ENCODE data around the gene RNF213.

RNF213 gene

GRCh38 chr17:80317706-80317980, 57.0 kb downstream of the RNF213 start:
- no peaks in the 10 kb centered on the region for H4K20me1 ChIP-seq (ENCODE audit: insufficient read depth, low read length)
- no peak overlapping the region for H3K9ac ChIP-seq (ENCODE audit: low read length)
- H3K4me1 ChIP-seq (ENCODE audit: insufficient read depth, low read length, severe bottlenecking), result no peaks in the 10 kb centered on the region
- peaks cover 21% of the 10 kb centered on the region for H3K36me3 ChIP-seq (ENCODE audit: insufficient read depth, low read length)
- TF ChIP-seq CTCF (IDR thresholded peaks at IDR 0.05; ENCODE audit: low read length), result no peak
- TF ChIP-seq EZH2 (IDR thresholded peaks at IDR 0.05; ENCODE audit: borderline replicate concordance, low read length), result no peak
- no peaks in the 10 kb centered on the region for H3K79me2 ChIP-seq (ENCODE audit: insufficient read depth, low read length)
- H3F3A ChIP-seq (ENCODE audit: insufficient read depth, low read length), result no peaks in the 10 kb centered on the region
- H2AFZ ChIP-seq (ENCODE audit: low read length), result no peak overlapping the region
- H3K27me3 ChIP-seq (ENCODE audit: insufficient read depth, low read length), result no peaks in the 10 kb centered on the region
- H3K4me2 ChIP-seq (ENCODE audit: low read length), result no peak overlapping the region
- H3K27ac ChIP-seq (ENCODE audit: low read depth, low read length, poor library complexity, severe bottlenecking), result no peak overlapping the region
- no peaks in the 10 kb centered on the region; the same call in 1 of the 2 replicates for H3K9me3 ChIP-seq (ENCODE audit: low read length)
- no peaks in the 10 kb centered on the region for H3K9me2 ChIP-seq (ENCODE audit: low read depth, low read length)
- H3K4me3 ChIP-seq (ENCODE audit: low read depth, low read length, poor library complexity, severe bottlenecking), result no peak overlapping the region

- no peaks in the 10 kb centered on the region for H3K9me2 ChIP-seq (ENCODE audit: low read depth, low read length)
- no peaks in the 10 kb centered on the region for H3K4me1 ChIP-seq (ENCODE audit: insufficient read depth, low read length, severe bottlenecking)
- H3F3A ChIP-seq (ENCODE audit: insufficient read depth, low read length), result no peaks in the 10 kb centered on the region
- H4K20me1 ChIP-seq (ENCODE audit: insufficient read depth, low read length), result no peaks in the 10 kb centered on the region
- TF ChIP-seq EZH2 (IDR thresholded peaks at IDR 0.05; ENCODE audit: borderline replicate concordance, low read length) (no peak), CTCF (IDR thresholded peaks at IDR 0.05; ENCODE audit: low read length) (no peak)
- H3K9ac ChIP-seq (ENCODE audit: low read length), result no peak overlapping the region
- H3K9me3 ChIP-seq (ENCODE audit: low read length), result peaks cover 4% of the 10 kb centered on the region
- peaks cover 20% of the 10 kb centered on the region for H3K36me3 ChIP-seq (ENCODE audit: insufficient read depth, low read length)
- no peak overlapping the region for H3K4me2 ChIP-seq (ENCODE audit: low read length)
- no peak overlapping the region for H3K27ac ChIP-seq (ENCODE audit: low read depth, low read length, poor library complexity, severe bottlenecking)
- H3K27me3 ChIP-seq (ENCODE audit: insufficient read depth, low read length), result no peaks in the 10 kb centered on the region
- H2AFZ ChIP-seq (ENCODE audit: low read length), result no peak overlapping the region
- H3K4me3 ChIP-seq (ENCODE audit: low read depth, low read length, poor library complexity, severe bottlenecking), result no peak overlapping the region
- H3K79me2 ChIP-seq (ENCODE audit: insufficient read depth, low read length), result no peaks in the 10 kb centered on the region
Observed at GRCh38 chr17:80318166-80318565, 57.5 kb downstream of the RNF213 start.

GRCh38 chr17:80319262-80319998, 58.8 kb downstream of the RNF213 start:
- Histone ChIP-seq H3K36me3 (ENCODE audit: insufficient read depth, low read length) (peaks cover 19% of the 10 kb centered on the region), H3K9me2 (ENCODE audit: low read depth, low read length) (no peaks in the 10 kb centered on the region), H3K27me3 (ENCODE audit: insufficient read depth, low read length) (no peaks in the 10 kb centered on the region), H3K79me2 (ENCODE audit: insufficient read depth, low read length) (no peaks in the 10 kb centered on the region), H2AFZ (ENCODE audit: low read length) (no peak overlapping the region), H4K20me1 (ENCODE audit: insufficient read depth, low read length) (no peaks in the 10 kb centered on the region), H3K4me3 (ENCODE audit: low read depth, low read length, poor library complexity, severe bottlenecking) (no peak overlapping the region), H3K9me3 (ENCODE audit: low read length) (peaks cover 6% of the 10 kb centered on the region), H3K27ac (ENCODE audit: low read depth, low read length, poor library complexity, severe bottlenecking) (no peak overlapping the region), H3K4me2 (ENCODE audit: low read length) (no peak overlapping the region), H3F3A (ENCODE audit: insufficient read depth, low read length) (no peaks in the 10 kb centered on the region), H3K4me1 (ENCODE audit: insufficient read depth, low read length, severe bottlenecking) (no peaks in the 10 kb centered on the region), H3K9ac (ENCODE audit: low read length) (no peak overlapping the region)
- no peak for TF ChIP-seq EZH2 (IDR thresholded peaks at IDR 0.05; ENCODE audit: borderline replicate concordance, low read length)
- TF ChIP-seq CTCF (IDR thresholded peaks at IDR 0.05; ENCODE audit: low read length), result no peak
